Mesenchymal stem cell (in vitro differentiated cells and primary cell): ENCODE results near the gene BCAP31.
"Not testable (repeated sequence)": the region's sequence is repeated elsewhere in the genome, so short reads cannot be mapped to it uniquely, and the experiment has no call there.

Source experiments
- DNase-seq: peaks from one replicate; pipeline ENCODE4 v3.0.0-alpha.2; 2013
- H2AFZ ChIP-seq: one replicate; pipeline ENCODE4 v1.6.1; 2013; ENCODE audit warnings: low read depth, mild to moderate bottlenecking, control low read depth, inconsistent platforms, low read length, moderate library complexity
- H2AK5ac ChIP-seq: 2 replicates; pipeline ENCODE4 v1.6.1; 2013; ENCODE audit warnings: low read length, moderate library complexity, mild to moderate bottlenecking, inconsistent platforms; ENCODE audit not compliant: severe bottlenecking
- H2BK120ac ChIP-seq: one replicate; pipeline ENCODE4 v1.6.1; 2013; ENCODE audit warnings: low read depth, mild to moderate bottlenecking, inconsistent platforms, low read length, moderate library complexity
- H2BK12ac ChIP-seq, 2 experiments: one replicate each; pipeline ENCODE4 v1.6.1; 2013; ENCODE audit warnings: inconsistent platforms in 2 of 2, low read length in 2 of 2, mild to moderate bottlenecking in 2 of 2, moderate library complexity in 2 of 2, control low read depth in 1 of 2
- H2BK15ac ChIP-seq: one replicate; pipeline ENCODE4 v1.6.1; 2013; ENCODE audit warnings: mild to moderate bottlenecking, low read depth, inconsistent platforms; ENCODE audit not compliant: poor library complexity, severe bottlenecking
- H2BK5ac ChIP-seq: 2 replicates; pipeline ENCODE4 v1.6.1; 2013; ENCODE audit warnings: low read depth, mild to moderate bottlenecking, low read length, control low read depth, inconsistent platforms; ENCODE audit not compliant: poor library complexity, severe bottlenecking
- H3K14ac ChIP-seq, 2 experiments: one replicate each; pipeline ENCODE4 v1.6.1; 2013; ENCODE audit warnings: inconsistent platforms in 2 of 2, low read length in 2 of 2, control low read depth in 1 of 2, mild to moderate bottlenecking in 1 of 2, moderate library complexity in 1 of 2
- H3K18ac ChIP-seq, 2 experiments: one replicate each; pipeline ENCODE4 v1.6.1; 2013; ENCODE audit warnings: inconsistent platforms in 2 of 2, low read length in 2 of 2, control low read depth in 1 of 2, low read depth in 1 of 2, mild to moderate bottlenecking in 1 of 2
- H3K23ac ChIP-seq, 2 experiments: one replicate each; pipeline ENCODE4 v1.6.1; 2013; ENCODE audit warnings: inconsistent platforms in 2 of 2, low read length in 2 of 2, mild to moderate bottlenecking in 2 of 2, moderate library complexity in 2 of 2, control low read depth in 1 of 2
- H3K27ac ChIP-seq: 2 replicates; pipeline ENCODE4 v1.5.1; 2013; ENCODE audit warnings: mild to moderate bottlenecking, moderate library complexity, low read length, control low read depth, inconsistent platforms; ENCODE audit not compliant: poor library complexity, severe bottlenecking
- H3K27me3 ChIP-seq, 2 experiments: 2 replicates each; pipeline versions ENCODE4 v1.6.1 to v1.7.0; 2013; ENCODE audit warnings: low read length in 2 of 2, mild to moderate bottlenecking in 2 of 2, moderate library complexity in 2 of 2, control low read depth in 1 of 2, inconsistent platforms in 1 of 2; ENCODE audit not compliant: control insufficient read depth in 1 of 2, insufficient read depth in 1 of 2
- H3K36me3 ChIP-seq, 2 experiments: 2 replicates each; pipeline versions ENCODE4 v1.6.1 to v1.7.0; 2013; ENCODE audit warnings: low read length in 2 of 2, control low read depth in 1 of 2, inconsistent platforms in 1 of 2, low read depth in 1 of 2, mild to moderate bottlenecking in 1 of 2; ENCODE audit not compliant: insufficient read depth in 2 of 2, control insufficient read depth in 1 of 2
- H3K4ac ChIP-seq, 2 experiments: one replicate each; pipeline ENCODE4 v1.6.1; 2013; ENCODE audit warnings: inconsistent platforms in 2 of 2, low read length in 2 of 2, mild to moderate bottlenecking in 2 of 2, moderate library complexity in 2 of 2, control low read depth in 1 of 2, low read depth in 1 of 2
- H3K4me1 ChIP-seq: 2 replicates; pipeline ENCODE4 v1.6.1; 2013; ENCODE audit warnings: low read depth, low read length, control low read depth; ENCODE audit not compliant: control insufficient read depth, insufficient read depth
- H3K4me2 ChIP-seq: 2 replicates; pipeline ENCODE4 v1.6.1; 2013; ENCODE audit warnings: low read length, mild to moderate bottlenecking, inconsistent platforms; ENCODE audit not compliant: poor library complexity, severe bottlenecking
- H3K4me3 ChIP-seq, 2 experiments: 2 replicates each; pipeline versions ENCODE4 v1.5.1 to v1.7.0; 2013; ENCODE audit warnings: low read length in 2 of 2, mild to moderate bottlenecking in 2 of 2, control low read depth in 1 of 2, low read depth in 1 of 2; ENCODE audit not compliant: insufficient read depth in 1 of 2
- H3K79me1 ChIP-seq: replicated peaks from 2 replicates; pipeline ENCODE4 v1.6.1; 2013; ENCODE audit warnings: mild to moderate bottlenecking, control low read depth, low read length, inconsistent platforms; ENCODE audit not compliant: poor library complexity, severe bottlenecking
- H3K9ac ChIP-seq: 2 replicates; pipeline ENCODE4 v1.7.0; 2013; ENCODE audit warnings: mild to moderate bottlenecking, low read length, moderate library complexity
- H3K9me3 ChIP-seq: 2 replicates; pipeline ENCODE4 v1.7.0; 2013; ENCODE audit warnings: mild to moderate bottlenecking, low read length; ENCODE audit not compliant: control insufficient read depth
- H4K8ac ChIP-seq: one replicate; pipeline ENCODE4 v1.6.1; 2013; ENCODE audit warnings: inconsistent platforms, mild to moderate bottlenecking, low read length, moderate library complexity
- H4K91ac ChIP-seq: one replicate; pipeline ENCODE4 v1.6.1; 2013; ENCODE audit warnings: mild to moderate bottlenecking, low read length, inconsistent platforms
- WGBS: methylation state at CpG from one replicate; pipeline ENCODE4 v1.1.7; 2013; ENCODE audit warnings: mixed read lengths; 5-methylcytosine and 5-hydroxymethylcytosine counted together

BCAP31 gene

GRCh38 chrX:153761863-153762262 lies 37.7 kb upstream of the BCAP31 start:
- H3K4me3 ChIP-seq, result no peak overlapping the region
- WGBS, result 93% methylated on average over 15 of the region's 15 CpGs

GRCh38 chrX:153755136-153755535 lies 30.9 kb upstream of the BCAP31 start:
- H3K23ac ChIP-seq, result no peak overlapping the region
- no peak overlapping the region for H3K9ac ChIP-seq
- H4K91ac ChIP-seq, result no peak overlapping the region
- H3K4ac ChIP-seq, result no peak overlapping the region
- no peak overlapping the region for H3K4me2 ChIP-seq
- no peak overlapping the region for H2BK12ac ChIP-seq
- no peak overlapping the region for H2BK120ac ChIP-seq
- no peak overlapping the region for H2BK5ac ChIP-seq
- no CpG with 5 or more reads among the region's 1 CpG for WGBS
- H2AK5ac ChIP-seq, result no peak overlapping the region
- no peak overlapping the region for H2AFZ ChIP-seq
- H3K4me3 ChIP-seq, result no peak overlapping the region
- H3K27ac ChIP-seq, result no peak overlapping the region
- no peak overlapping the region for H3K14ac ChIP-seq
- no peak overlapping the region for H2BK15ac ChIP-seq
- DNase-seq, result no peak
- no peaks in the 10 kb centered on the region for H3K4me1 ChIP-seq
- H3K36me3 ChIP-seq, result peaks cover 0 to 6% of the 10 kb centered on the region in 2 experiments
- no peak overlapping the region for H4K8ac ChIP-seq
- no peak overlapping the region for H3K18ac ChIP-seq
- no peaks in the 10 kb centered on the region for H3K79me1 ChIP-seq
- peaks cover 0 to 13% of the 10 kb centered on the region in 2 experiments for H3K27me3 ChIP-seq
- peaks cover 25% of the 10 kb centered on the region for H3K9me3 ChIP-seq

More at GRCh38 chrX:153761863-153762262, 37.7 kb upstream of the BCAP31 start:
- peaks cover 7% of the 10 kb centered on the region for H3K79me1 ChIP-seq
- no peak overlapping the region for H3K27ac ChIP-seq
- H2BK15ac ChIP-seq, result no peak overlapping the region
- H2BK5ac ChIP-seq, result no peak overlapping the region
- H3K27me3 ChIP-seq, result peaks cover 0 to 2% of the 10 kb centered on the region in 2 experiments
- H3K23ac ChIP-seq, result no peak overlapping the region
- no peak overlapping the region for H2BK12ac ChIP-seq
- H2AFZ ChIP-seq, result no peak overlapping the region
- H3K14ac ChIP-seq, result no peak overlapping the region
- H3K9ac ChIP-seq, result no peak overlapping the region
- H4K91ac ChIP-seq, result no peak overlapping the region
- H3K4me1 ChIP-seq, result peaks cover 26% of the 10 kb centered on the region
- no peak overlapping the region for H2AK5ac ChIP-seq
- DNase-seq, result no peak
- no peak overlapping the region for H4K8ac ChIP-seq
- no peak overlapping the region for H3K18ac ChIP-seq
- no peak overlapping the region for H3K4me2 ChIP-seq
- no peak overlapping the region for H3K4ac ChIP-seq
- H3K36me3 ChIP-seq, result peaks cover 0 to 1% of the 10 kb centered on the region in 2 experiments
- H3K9me3 ChIP-seq, result peaks cover 10% of the 10 kb centered on the region
- H2BK120ac ChIP-seq, result no peak overlapping the region

- H3K36me3 ChIP-seq, result no peaks in the 10 kb centered on the region
- no peak overlapping the region for H3K4me2 ChIP-seq
- peaks cover 6% of the 10 kb centered on the region for H3K9me3 ChIP-seq
- H3K4ac ChIP-seq, result no peak overlapping the region
- no peak overlapping the region for H3K9ac ChIP-seq
- 87% methylated on average over 11 of the region's 12 CpGs for WGBS
- H3K27ac ChIP-seq, result no peak overlapping the region
- H2BK120ac ChIP-seq, result no peak overlapping the region
- H3K23ac ChIP-seq, result no peak overlapping the region
- no peaks in the 10 kb centered on the region for H3K79me1 ChIP-seq
- no peaks in the 10 kb centered on the region for H3K4me1 ChIP-seq
- no peak overlapping the region for H3K14ac ChIP-seq
- no peak overlapping the region for H4K91ac ChIP-seq
- H3K4me3 ChIP-seq, result no peak overlapping the region
- H2BK12ac ChIP-seq, result no peak overlapping the region
- no peak overlapping the region for H4K8ac ChIP-seq
- peaks cover 0 to 21% of the 10 kb centered on the region in 2 experiments for H3K27me3 ChIP-seq
- H2AK5ac ChIP-seq, result no peak overlapping the region
- H2AFZ ChIP-seq, result no peak overlapping the region
- no peak overlapping the region for H3K18ac ChIP-seq
- no peak for DNase-seq
- no peak overlapping the region for H2BK5ac ChIP-seq
- no peak overlapping the region for H2BK15ac ChIP-seq
These were observed 26.1 kb upstream of the BCAP31 start for GRCh38 chrX:153750127-153750774.

- H3K27me3 ChIP-seq, result peaks cover 0 to 17% of the 10 kb centered on the region in 2 experiments
- H2BK5ac ChIP-seq, H3K9ac ChIP-seq, H4K91ac ChIP-seq, DNase-seq, H3K36me3 ChIP-seq, H3K4ac ChIP-seq, H2AK5ac ChIP-seq, H3K4me3 ChIP-seq, H2BK15ac ChIP-seq, H3K27ac ChIP-seq, H3K4me1 ChIP-seq, H3K18ac ChIP-seq, H3K14ac ChIP-seq, H3K9me3 ChIP-seq, H2BK120ac ChIP-seq, H2AFZ ChIP-seq, H2BK12ac ChIP-seq, H3K79me1 ChIP-seq, H4K8ac ChIP-seq, H3K23ac ChIP-seq, H3K4me2 ChIP-seq: not testable (repeated sequence)
- WGBS, result 91% methylated on average over 7 of the region's 7 CpGs
These were observed 24.8 kb upstream of the BCAP31 start for GRCh38 chrX:153749017-153749416.
